Neuronal stem cell (in vitro differentiated cells): Measurements from ENCODE around the gene TMEM132C.

Experiments
- DNase-seq: peaks from one replicate; pipeline ENCODE4 v3.0.0-alpha.2; 2013; ENCODE audit warnings: low spot score
- H2AFZ ChIP-seq: one replicate; pipeline ENCODE4 v1.6.1; 2013; ENCODE audit warnings: mild to moderate bottlenecking, low read length, inconsistent platforms
- H2AK5ac ChIP-seq: 2 replicates; pipeline ENCODE4 v1.6.1; 2013; ENCODE audit warnings: low read depth, mild to moderate bottlenecking, inconsistent platforms, low read length, moderate library complexity, mixed read lengths
- H2BK120ac ChIP-seq: 2 replicates; pipeline ENCODE4 v1.6.1; 2013; ENCODE audit warnings: low read depth, mild to moderate bottlenecking, inconsistent platforms, low read length, moderate library complexity, mixed read lengths
- H2BK12ac ChIP-seq: one replicate; pipeline ENCODE4 v1.6.1; 2013; ENCODE audit warnings: low read length, inconsistent platforms
- H2BK15ac ChIP-seq: 2 replicates; pipeline ENCODE4 v1.6.1; 2013; ENCODE audit warnings: mild to moderate bottlenecking, low read length, inconsistent platforms, mixed read lengths
- H2BK5ac ChIP-seq: one replicate; pipeline ENCODE4 v1.6.1; 2013; ENCODE audit warnings: inconsistent platforms, mild to moderate bottlenecking, low read length, moderate library complexity
- H3K14ac ChIP-seq: one replicate; pipeline ENCODE4 v1.6.1; 2013; ENCODE audit warnings: low read length, inconsistent platforms
- H3K18ac ChIP-seq: 2 replicates; pipeline ENCODE4 v1.6.1; 2013; ENCODE audit warnings: low read length, inconsistent platforms
- H3K23ac ChIP-seq: 2 replicates; pipeline ENCODE4 v1.6.1; 2013; ENCODE audit warnings: low read depth, mild to moderate bottlenecking, mixed read lengths, low read length, inconsistent platforms; ENCODE audit not compliant: poor library complexity
- H3K27ac ChIP-seq: replicated peaks from 3 replicates; pipeline ENCODE4 v1.5.1; 2013; ENCODE audit warnings: low read length, inconsistent platforms
- H3K27me3 ChIP-seq, 3 experiments: 2 replicates each; pipeline ENCODE4 v1.6.1; 2013; ENCODE audit warnings: low read length in 3 of 3, mild to moderate bottlenecking in 2 of 3, inconsistent platforms in 1 of 3, low read depth in 1 of 3, mixed read lengths in 1 of 3, moderate library complexity in 1 of 3; ENCODE audit not compliant: control insufficient read depth in 3 of 3, insufficient read depth in 3 of 3
- H3K36me3 ChIP-seq, 2 donors: replicated peaks in 1 of 2; 2 replicates each; pipeline ENCODE4 v1.6.1; 2013; ENCODE audit warnings: low read length in 2 of 2; ENCODE audit not compliant: control insufficient read depth in 2 of 2, insufficient read depth in 2 of 2
- H3K4ac ChIP-seq: 2 replicates; pipeline ENCODE4 v1.6.1; 2013; ENCODE audit warnings: inconsistent platforms, mild to moderate bottlenecking, low read length, moderate library complexity
- H3K4me1 ChIP-seq, 2 donors: 1 replicate in 1 of 2; 2 replicates in 1 of 2; pipeline ENCODE4 v1.6.1; 2013; ENCODE audit warnings: low read length in 2 of 2, low read depth in 1 of 2; ENCODE audit not compliant: control insufficient read depth in 2 of 2, insufficient read depth in 1 of 2
- H3K4me2 ChIP-seq: one replicate; pipeline ENCODE4 v1.6.1; 2013; ENCODE audit warnings: mild to moderate bottlenecking, low read length, inconsistent platforms; ENCODE audit not compliant: insufficient read depth, poor library complexity, severe bottlenecking
- H3K4me3 ChIP-seq, 2 donors: 2 replicates each; pipeline ENCODE4 v1.5.1; 2013; ENCODE audit warnings: low read length in 2 of 2, mild to moderate bottlenecking in 2 of 2, inconsistent platforms in 1 of 2, moderate library complexity in 1 of 2
- H3K79me1 ChIP-seq: one replicate; pipeline ENCODE4 v1.6.1; 2013; ENCODE audit warnings: low read depth, mild to moderate bottlenecking, inconsistent platforms, low read length, moderate library complexity
- H3K9ac ChIP-seq: one replicate; pipeline ENCODE4 v1.6.1; 2013; ENCODE audit warnings: mild to moderate bottlenecking, low read depth, low read length, inconsistent platforms; ENCODE audit not compliant: poor library complexity
- H3K9me3 ChIP-seq, 2 donors: replicated peaks in 1 of 2; 2 replicates each; pipeline versions ENCODE3 to v1.6.1; 2013; ENCODE audit warnings: low read length in 2 of 2, mild to moderate bottlenecking in 2 of 2, inconsistent platforms in 1 of 2, low read depth in 1 of 2, mixed read lengths in 1 of 2, moderate library complexity in 1 of 2; ENCODE audit not compliant: control insufficient read depth in 2 of 2, insufficient read depth in 1 of 2
- H4K8ac ChIP-seq: one replicate; pipeline ENCODE4 v1.6.1; 2013; ENCODE audit warnings: low read depth, mild to moderate bottlenecking, inconsistent platforms, low read length, moderate library complexity
- H4K91ac ChIP-seq: one replicate; pipeline ENCODE4 v1.6.1; 2013; ENCODE audit warnings: low read length, low read depth, mild to moderate bottlenecking, inconsistent platforms; ENCODE audit not compliant: poor library complexity
- WGBS, 2 donors: extraction: QIAGEN DNeasy Blood & Tissue Kit; methylation state at CpG; one replicate each; pipeline ENCODE4 v1.1.7; 2013; ENCODE audit warnings: missing lambda C conversion rate in 2 of 2, mixed read lengths in 1 of 2; ENCODE audit not compliant: insufficient read length in 2 of 2, insufficient replicate concordance in 1 of 2; ENCODE audit errors: extremely low coverage in 2 of 2; 5-methylcytosine and 5-hydroxymethylcytosine counted together

The TMEM132C gene

DNA sequence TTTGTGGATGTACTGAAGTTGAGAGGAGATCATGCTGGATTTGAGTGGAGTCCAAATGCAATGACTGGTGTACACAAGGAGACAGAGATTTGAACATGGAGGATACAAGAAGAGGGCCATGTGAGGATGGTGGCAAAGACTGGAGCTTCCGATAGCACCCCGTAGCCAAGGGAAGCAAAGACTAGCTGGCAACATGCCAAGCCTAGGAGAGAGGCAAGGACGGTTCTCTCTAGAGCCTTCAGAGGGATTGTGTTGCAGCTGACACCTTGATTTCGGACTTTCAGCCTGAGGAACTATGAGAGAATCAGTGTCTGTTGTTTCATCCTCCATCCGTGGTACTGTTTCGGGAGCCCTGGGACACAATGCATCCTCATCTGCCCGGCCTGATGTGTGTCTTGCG lies 354.3 kb downstream of the TMEM132C start:
- Histone ChIP-seq H3K4me3 (no peak overlapping the region), H2BK5ac (no peak overlapping the region), H3K27me3 (no peaks in the 10 kb centered on the region), H3K4me1 (no peaks in the 10 kb centered on the region), H3K27ac (no peak overlapping the region), H2BK15ac (no peak overlapping the region), H3K9me3 (peaks cover 0 to 7% of the 10 kb centered on the region in 2 donors), H3K4ac (no peak overlapping the region), H3K9ac (no peak overlapping the region), H2AFZ (no peak overlapping the region), H3K14ac (no peak overlapping the region), H4K8ac (no peak overlapping the region), H2BK12ac (no peak overlapping the region), H3K79me1 (no peaks in the 10 kb centered on the region), H3K18ac (no peak overlapping the region), H3K4me2 (no peak overlapping the region), H2AK5ac (no peak overlapping the region), H2BK120ac (no peak overlapping the region), H4K91ac (no peak overlapping the region), H3K23ac (no peak overlapping the region), H3K36me3 (peaks cover 0 to 31% of the 10 kb centered on the region in 2 donors)
- no peak for DNase-seq
- no CpG with 5 or more reads among the region's 8 CpGs for WGBS, 2 donors

- no peak overlapping the region for H3K4me3 ChIP-seq
- H3K18ac ChIP-seq = no peak overlapping the region
- no CpG with 5 or more reads among the region's 6 CpGs for WGBS, 2 donors
Measured at GRCh38 chr12:128623748-128624147, 356.8 kb downstream of the TMEM132C start.

DNA sequence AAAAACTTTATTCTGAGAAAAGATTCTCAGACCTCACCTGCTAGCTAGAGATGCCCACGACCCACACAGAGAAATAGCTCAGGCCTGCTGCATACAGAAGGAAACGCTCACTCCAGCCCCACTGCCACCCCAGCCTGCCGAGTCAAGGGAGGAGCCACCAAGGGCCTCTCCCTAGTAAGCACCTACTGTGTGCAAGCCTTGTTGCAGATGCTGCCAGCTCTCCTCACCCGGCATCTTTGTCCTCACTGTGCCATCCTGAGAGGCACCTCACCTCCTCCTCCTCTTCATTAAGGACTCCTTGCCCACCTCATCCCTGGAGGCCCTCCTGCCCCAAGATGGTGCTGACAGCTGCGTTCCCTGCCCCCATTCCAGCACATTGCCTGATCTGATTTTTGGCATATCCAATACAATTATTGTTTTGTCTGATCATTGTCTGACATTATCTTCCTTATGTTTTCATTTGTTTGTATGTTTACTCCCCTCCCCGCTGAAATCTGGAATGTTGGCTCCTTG lies 359.9 kb downstream of the TMEM132C start:
- DNase-seq = no peak
- no peak overlapping the region for H3K14ac ChIP-seq
- H3K36me3 ChIP-seq = no peaks in the 10 kb centered on the region
- no peak overlapping the region for H2BK15ac ChIP-seq
- H3K4me3 ChIP-seq = no peak overlapping the region
- H3K27ac ChIP-seq = no peak overlapping the region
- no peak overlapping the region for H3K4ac ChIP-seq
- no peak overlapping the region for H4K91ac ChIP-seq
- no peak overlapping the region for H2BK12ac ChIP-seq
- peak overlapping the region; percentile 30 for H4K8ac ChIP-seq
- H2AFZ ChIP-seq = no peak overlapping the region
- no peaks in the 10 kb centered on the region for H3K79me1 ChIP-seq
- no peak overlapping the region for H3K4me2 ChIP-seq
- no peak overlapping the region for H2BK120ac ChIP-seq
- H2BK5ac ChIP-seq = no peak overlapping the region
- H3K18ac ChIP-seq = no peak overlapping the region
- H3K4me1 ChIP-seq = no peaks in the 10 kb centered on the region
- no peak overlapping the region for H3K9ac ChIP-seq
- no peak overlapping the region for H2AK5ac ChIP-seq
- no peaks in the 10 kb centered on the region for H3K27me3 ChIP-seq
- no CpG with 5 or more reads among the region's 6 CpGs for WGBS, 2 donors
- H3K9me3 ChIP-seq = peaks cover 0 to 7% of the 10 kb centered on the region in 2 donors
- no peak overlapping the region for H3K23ac ChIP-seq

More at GRCh38 chr12:128623748-128624147, 356.8 kb downstream of the TMEM132C start:
- no peak overlapping the region for H4K8ac ChIP-seq
- no peak overlapping the region for H2BK15ac ChIP-seq
- H3K9me3 ChIP-seq = peaks cover 0 to 7% of the 10 kb centered on the region in 2 donors
- H3K36me3 ChIP-seq = peaks cover 0 to 15% of the 10 kb centered on the region in 2 donors
- H2BK120ac ChIP-seq = no peak overlapping the region
- no peak overlapping the region for H3K4me2 ChIP-seq
- H3K14ac ChIP-seq = no peak overlapping the region
- H3K79me1 ChIP-seq = no peaks in the 10 kb centered on the region
- no peak for DNase-seq
- H2BK5ac ChIP-seq = no peak overlapping the region
- H2AFZ ChIP-seq = no peak overlapping the region
- no peak overlapping the region for H2BK12ac ChIP-seq
- H3K4ac ChIP-seq = no peak overlapping the region
- H4K91ac ChIP-seq = no peak overlapping the region
- H3K27me3 ChIP-seq = no peaks in the 10 kb centered on the region
- H3K4me1 ChIP-seq = no peaks in the 10 kb centered on the region
- no peak overlapping the region for H3K9ac ChIP-seq
- H3K23ac ChIP-seq = no peak overlapping the region
- no peak overlapping the region for H3K27ac ChIP-seq
- H2AK5ac ChIP-seq = no peak overlapping the region

DNA sequence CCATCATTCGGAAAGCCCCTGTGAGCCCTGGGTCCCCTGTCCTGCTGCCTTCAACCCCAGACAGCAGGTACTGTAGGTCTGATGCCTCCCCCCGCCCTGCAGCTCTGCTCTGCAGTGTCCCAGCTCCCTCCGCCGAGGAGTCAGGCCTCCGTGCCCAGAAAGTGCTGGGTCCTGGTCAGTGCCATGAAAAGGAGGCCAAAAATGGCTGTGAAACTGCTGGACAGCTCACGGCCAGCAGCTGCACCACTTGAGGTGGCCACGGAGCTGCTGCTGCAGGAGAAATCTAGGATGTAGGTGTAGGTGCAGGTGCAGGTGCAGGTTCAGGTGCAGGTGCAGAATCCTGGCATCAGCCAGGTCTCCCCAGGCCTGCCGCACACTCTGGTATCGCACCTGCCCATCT lies 360.7 kb downstream of the TMEM132C start:
- WGBS, 2 donors = no CpG with 5 or more reads among the region's 9 CpGs
- H2BK120ac ChIP-seq = no peak overlapping the region
- no peak overlapping the region for H3K18ac ChIP-seq

More for the DNA sequence above, 360.7 kb downstream of the TMEM132C start:
- Histone ChIP-seq H3K9ac (no peak overlapping the region), H4K91ac (no peak overlapping the region), H2AFZ (no peak overlapping the region), H3K4ac (no peak overlapping the region), H2BK12ac (no peak overlapping the region), H3K14ac (no peak overlapping the region), H2AK5ac (no peak overlapping the region), H3K23ac (no peak overlapping the region), H3K27ac (no peak overlapping the region), H3K4me2 (no peak overlapping the region), H3K79me1 (no peaks in the 10 kb centered on the region), H2BK5ac (no peak overlapping the region), H3K4me1 (no peaks in the 10 kb centered on the region), H3K27me3 (no peaks in the 10 kb centered on the region), H3K36me3 (peaks cover 0 to 1% of the 10 kb centered on the region in 2 donors), H4K8ac (no peak overlapping the region), H3K9me3 (peaks cover 0 to 10% of the 10 kb centered on the region in 2 donors), H3K4me3 (peak overlapping the region in 1 of 2 donors; percentile 60), H2BK15ac (no peak overlapping the region)
- DNase-seq = no peak
